Subcutaneous adipose tissue (tissue), 4 donors: ENCODE results near the gene ZNF280D. TPM values are rescaled to one million over a fixed set of nuclear protein-coding genes. Genes with fewer than 3 reads are reported as not detected.

ENCODE experiments used
- total RNA-seq, 4 donors: library from RNA; depleted of rRNA; stranded (reverse); fragments of >200 nt; gene quantifications; one replicate each; pipeline ENCODE4 v1.1.0, GENCODE V29; 2016
- TF ChIP-seq, protein P1 (sequence below): fragments of 450-650 bp; IDR thresholded peaks from one replicate; pipeline ENCODE4 v1.5.1; 2016; ENCODE audit warnings: low read depth, mild to moderate bottlenecking, control low read depth, antibody characterized with exemption, moderate library complexity

The ZNF280D gene
- total RNA-seq, 4 donors from 2014 or later = 55.1 to 74.0 (median 62.4) TPM

DNA sequence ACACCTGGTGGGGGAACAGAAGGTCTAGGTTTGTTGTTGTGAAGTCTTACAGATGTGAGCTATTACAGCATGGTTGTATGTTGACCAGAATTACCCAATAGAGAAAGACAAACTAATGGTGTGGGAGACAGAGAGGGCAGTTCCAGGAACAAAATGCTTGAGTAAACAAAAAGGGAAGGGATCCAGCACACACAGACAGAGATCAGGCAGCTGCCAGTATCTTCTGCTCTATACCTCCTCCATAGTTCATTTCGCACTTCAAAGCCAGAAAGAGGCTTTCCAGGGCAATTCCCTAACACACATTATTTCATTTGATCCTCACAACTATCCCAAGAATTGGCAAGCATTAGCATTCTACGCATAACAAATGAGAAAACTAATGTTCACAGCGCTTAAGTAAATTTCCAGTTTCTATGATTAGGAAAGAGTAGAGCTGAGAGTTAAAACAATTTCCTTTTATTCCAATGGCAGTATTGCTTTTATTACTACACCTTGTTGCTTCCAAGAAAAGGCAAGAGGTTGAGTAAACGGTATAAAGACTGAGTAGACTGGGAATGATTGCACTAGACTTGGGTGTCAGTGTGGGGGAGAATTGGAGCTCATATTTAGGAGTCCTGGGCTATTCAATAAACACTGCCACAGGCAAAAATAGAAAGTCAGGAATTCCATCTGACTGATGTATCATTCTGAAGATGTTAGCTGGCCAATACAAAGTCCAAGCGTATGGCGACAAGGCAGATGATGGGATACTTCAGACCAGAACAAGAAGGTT is 39.7 kb upstream of the ZNF280D start:
- TF ChIP-seq, protein P1, sequence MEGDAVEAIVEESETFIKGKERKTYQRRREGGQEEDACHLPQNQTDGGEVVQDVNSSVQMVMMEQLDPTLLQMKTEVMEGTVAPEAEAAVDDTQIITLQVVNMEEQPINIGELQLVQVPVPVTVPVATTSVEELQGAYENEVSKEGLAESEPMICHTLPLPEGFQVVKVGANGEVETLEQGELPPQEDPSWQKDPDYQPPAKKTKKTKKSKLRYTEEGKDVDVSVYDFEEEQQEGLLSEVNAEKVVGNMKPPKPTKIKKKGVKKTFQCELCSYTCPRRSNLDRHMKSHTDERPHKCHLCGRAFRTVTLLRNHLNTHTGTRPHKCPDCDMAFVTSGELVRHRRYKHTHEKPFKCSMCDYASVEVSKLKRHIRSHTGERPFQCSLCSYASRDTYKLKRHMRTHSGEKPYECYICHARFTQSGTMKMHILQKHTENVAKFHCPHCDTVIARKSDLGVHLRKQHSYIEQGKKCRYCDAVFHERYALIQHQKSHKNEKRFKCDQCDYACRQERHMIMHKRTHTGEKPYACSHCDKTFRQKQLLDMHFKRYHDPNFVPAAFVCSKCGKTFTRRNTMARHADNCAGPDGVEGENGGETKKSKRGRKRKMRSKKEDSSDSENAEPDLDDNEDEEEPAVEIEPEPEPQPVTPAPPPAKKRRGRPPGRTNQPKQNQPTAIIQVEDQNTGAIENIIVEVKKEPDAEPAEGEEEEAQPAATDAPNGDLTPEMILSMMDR = no peak

DNA sequence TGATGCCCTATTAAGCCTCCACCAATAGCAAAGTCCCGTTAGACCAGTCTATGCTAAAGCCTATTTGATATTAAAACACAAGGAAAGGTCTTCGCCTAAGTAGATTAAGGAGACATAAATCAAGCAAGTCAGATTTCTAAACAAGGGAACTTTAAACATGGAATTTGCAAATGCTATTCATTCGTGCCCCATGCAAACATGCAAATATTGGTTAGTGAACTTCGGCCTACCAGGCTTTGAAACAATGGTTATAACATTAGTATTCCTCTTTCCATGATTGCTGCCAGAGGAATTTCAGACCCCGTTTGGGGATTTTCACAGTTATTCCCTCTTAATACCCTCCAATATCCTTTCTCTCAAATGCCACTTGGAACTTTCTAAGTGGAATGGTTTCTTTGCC is 36.9 kb upstream of the ZNF280D start:
- TF ChIP-seq, protein P1 = no peak

DNA sequence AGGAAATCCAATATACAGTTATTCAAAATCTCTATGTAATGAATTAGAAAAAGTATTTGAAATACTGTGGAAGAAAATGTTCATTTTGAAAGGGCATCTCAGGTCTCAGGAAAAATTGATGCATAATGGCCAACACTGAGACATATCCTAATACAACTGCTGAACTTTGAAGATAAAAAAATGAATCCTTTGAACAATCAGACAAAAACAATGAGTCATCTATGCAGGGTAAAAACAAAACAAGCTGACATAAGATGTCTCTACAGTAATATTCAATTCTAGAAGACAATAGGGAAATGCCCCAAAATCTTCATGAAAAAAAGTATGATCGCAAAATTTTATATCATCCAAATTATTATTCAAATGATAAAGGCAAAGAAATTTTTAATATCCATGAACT is 34.0 kb upstream of the ZNF280D start:
- TF ChIP-seq, protein P1 = no peak

DNA sequence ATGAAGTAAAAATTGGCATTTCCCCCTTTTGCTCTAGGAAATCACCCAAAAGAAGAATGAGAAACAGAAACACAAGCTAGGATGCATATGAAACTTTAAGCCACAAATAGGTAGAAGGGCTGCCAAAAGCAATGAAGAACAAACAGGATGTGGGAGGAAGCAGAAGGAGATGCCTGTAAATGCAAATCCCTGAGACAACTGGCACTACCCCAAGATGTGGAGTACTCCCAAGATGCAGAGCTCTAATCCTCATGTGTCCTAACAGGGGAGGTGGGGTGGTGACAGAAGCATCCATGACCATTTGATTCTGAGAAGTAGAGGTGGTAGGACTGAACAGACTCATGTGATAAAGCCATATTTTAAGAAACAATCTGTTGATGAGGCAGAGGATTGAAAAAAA is 31.9 kb upstream of the ZNF280D start:
- TF ChIP-seq, protein P1 = no peak

DNA sequence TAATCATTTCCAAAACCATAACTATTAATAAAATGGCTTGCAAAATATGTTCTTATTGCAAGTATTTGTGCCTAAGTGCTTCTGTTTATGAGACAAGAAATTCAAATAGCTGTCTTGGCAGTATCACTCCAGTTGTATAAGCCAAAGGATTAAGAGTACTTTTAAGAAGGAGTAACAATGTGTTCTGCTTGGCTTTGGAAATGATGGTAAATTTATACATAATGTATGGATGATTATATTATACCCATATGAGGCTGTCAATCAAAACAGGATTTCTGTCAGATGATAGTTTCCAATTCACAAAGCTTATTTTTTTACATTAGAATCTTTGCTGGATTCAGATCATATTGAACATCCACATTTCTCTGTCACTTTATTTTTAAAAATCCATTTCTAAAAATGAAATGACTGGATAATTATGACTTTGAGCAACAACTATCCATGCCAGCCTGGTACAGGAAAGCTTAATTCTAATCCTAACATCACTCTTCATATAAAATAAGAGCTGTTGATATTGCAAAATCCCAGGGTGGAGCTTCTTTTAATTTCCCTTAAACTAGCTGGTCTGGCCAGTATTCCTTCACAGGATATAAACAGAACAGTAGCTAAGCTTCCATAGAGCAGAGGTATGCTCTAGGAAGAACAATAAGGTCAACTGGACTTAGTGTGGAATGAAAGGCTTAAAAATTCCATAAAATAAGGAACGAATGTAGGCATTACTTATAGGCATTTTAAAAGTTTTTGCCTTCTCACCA is 30.0 kb upstream of the ZNF280D start:
- TF ChIP-seq, protein P1 = no peak

DNA sequence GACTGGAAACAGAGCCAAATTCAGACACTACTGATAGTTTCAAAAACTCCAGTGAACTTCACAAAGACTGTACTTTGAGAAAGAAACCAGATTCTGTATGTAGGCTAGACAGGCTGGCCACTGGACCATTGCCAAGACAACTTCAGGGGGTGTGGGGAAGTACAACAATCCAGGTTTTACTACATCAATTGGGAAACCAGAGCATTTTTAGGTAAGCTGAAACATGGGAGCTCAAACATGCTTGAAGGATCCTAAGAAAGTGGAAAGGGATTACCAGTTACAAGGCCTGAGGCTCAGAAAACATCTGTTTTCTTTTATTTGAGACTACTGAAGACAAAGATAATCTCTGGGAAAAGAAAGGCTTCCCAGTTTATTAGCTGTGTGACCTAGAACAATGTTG is 26.9 kb upstream of the ZNF280D start:
- TF ChIP-seq, protein P1 = no peak

DNA sequence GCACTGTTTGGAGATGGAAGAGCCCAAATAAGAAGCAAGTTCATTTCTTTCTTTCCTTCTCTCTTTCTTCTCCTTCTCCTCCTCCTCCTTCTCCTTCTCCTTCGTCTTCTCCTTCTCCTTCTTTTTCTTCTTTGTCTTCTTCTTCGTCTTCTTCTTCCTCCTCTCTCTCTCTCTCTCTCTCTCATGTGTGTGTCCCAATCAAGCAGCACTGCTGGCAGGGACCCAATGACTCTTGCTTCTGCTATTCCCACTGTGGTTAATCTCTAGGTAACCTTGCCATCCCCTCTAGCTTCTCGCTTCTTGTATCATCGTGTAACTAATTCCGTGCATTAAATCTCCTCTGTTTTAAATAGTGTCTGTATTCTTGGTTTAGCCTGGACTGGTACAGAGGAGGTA is 26.1 kb upstream of the ZNF280D start:
- TF ChIP-seq, protein P1 = no peak
